ENCODE measurements around the gene SIRT1.
"Not testable (repeated sequence)": the region's sequence is repeated elsewhere in the genome, so short reads cannot be mapped to it uniquely, and the experiment has no call there.

Gene SIRT1

GRCh38 chr10:67959839-67960476 is 75.5 kb downstream of the SIRT1 start:
- peaks cover 2 to 6% of the 10 kb centered on the region in 2 donors for H3K36me3 ChIP-seq (ENCODE audit: control insufficient read depth in 2 of 2, insufficient read depth in 2 of 2, low read length in 2 of 2)
- no peak overlapping the region for H3K4me3 ChIP-seq (ENCODE audit: low read length in 2 of 2)
- no peak overlapping the region for H3K9ac ChIP-seq (ENCODE audit: low read length in 2 of 2)
- H3K27me3 ChIP-seq (ENCODE audit: control insufficient read depth in 1 of 2, insufficient read depth in 2 of 2, low read length in 2 of 2): no peaks in the 10 kb centered on the region
- H3K27ac ChIP-seq (ENCODE audit: low read length): no peak overlapping the region
- H3K4me1 ChIP-seq (ENCODE audit: control insufficient read depth, insufficient read depth, low read length): no peaks in the 10 kb centered on the region
- H3K9me3 ChIP-seq (ENCODE audit: control insufficient read depth in 2 of 2, low read length in 2 of 2): no peaks in the 10 kb centered on the region

GRCh38 chr10:67965456-67965855 is 81.0 kb downstream of the SIRT1 start:
- Histone ChIP-seq H3K9ac (ENCODE audit: low read length in 2 of 2) (no peak overlapping the region), H3K4me1 (ENCODE audit: control insufficient read depth, insufficient read depth, low read length) (no peaks in the 10 kb centered on the region), H3K27me3 (ENCODE audit: control insufficient read depth in 1 of 2, insufficient read depth in 2 of 2, low read length in 2 of 2) (no peaks in the 10 kb centered on the region), H3K36me3 (ENCODE audit: control insufficient read depth in 2 of 2, insufficient read depth in 2 of 2, low read length in 2 of 2) (peaks cover 5 to 15% of the 10 kb centered on the region in 2 donors), H3K4me3 (ENCODE audit: low read length in 2 of 2) (no peak overlapping the region), H3K27ac (ENCODE audit: low read length) (no peak overlapping the region), H3K9me3 (ENCODE audit: control insufficient read depth in 2 of 2, low read length in 2 of 2) (no peaks in the 10 kb centered on the region)

- H3K27me3 ChIP-seq (ENCODE audit: control insufficient read depth in 1 of 2, insufficient read depth in 2 of 2, low read length in 2 of 2); H3K9ac ChIP-seq (ENCODE audit: low read length in 2 of 2); H3K9me3 ChIP-seq (ENCODE audit: control insufficient read depth in 2 of 2, low read length in 2 of 2); H3K4me1 ChIP-seq (ENCODE audit: control insufficient read depth, insufficient read depth, low read length); H3K4me3 ChIP-seq (ENCODE audit: low read length in 2 of 2); H3K27ac ChIP-seq (ENCODE audit: low read length): not testable (repeated sequence)
- peaks cover 3 to 15% of the 10 kb centered on the region in 2 donors for H3K36me3 ChIP-seq (ENCODE audit: control insufficient read depth in 2 of 2, insufficient read depth in 2 of 2, low read length in 2 of 2)
These were observed 81.6 kb downstream of the SIRT1 start for GRCh38 chr10:67966035-67966434.

Measured in stomach smooth muscle (tissue), 2 donors.